ENCODE results near the gene DLG1.
"Not testable (repeated sequence)": the region's sequence is repeated elsewhere in the genome, so short reads cannot be mapped to it uniquely, and the experiment has no call there.

Gene DLG1

GRCh38 chr3:197286678-197287077 lies 11.7 kb downstream of the DLG1 start:
- TF ChIP-seq SUZ12 (IDR thresholded peaks at IDR 0.05; ENCODE audit: extremely low read depth, insufficient read depth, insufficient read length), result no peak
- TF ChIP-seq YY1 (IDR thresholded peaks at IDR 0.05; ENCODE audit: insufficient read depth, insufficient read length), result no peak
- TF ChIP-seq ZNF274 (IDR thresholded peaks at IDR 0.05; ENCODE audit: low read depth, low read length), result no peak
- no peak overlapping the region for H3K9ac ChIP-seq (ENCODE audit: insufficient read length, low read depth)
- peaks cover 64% of the 10 kb centered on the region for H3K36me3 ChIP-seq (ENCODE audit: insufficient read depth, insufficient read length, low read length)
- no peaks in the 10 kb centered on the region for H3K27me3 ChIP-seq (ENCODE audit: insufficient read depth, insufficient read length)
- H3K4me1 ChIP-seq (ENCODE audit: insufficient read depth, insufficient read length), result no peaks in the 10 kb centered on the region
- no peaks in the 10 kb centered on the region for H3K9me3 ChIP-seq (ENCODE audit: insufficient read depth, low read length)
- DNase-seq (ENCODE audit: low read depth, low spot score), result no peak
- no peak overlapping the region for H3K4me3 ChIP-seq (ENCODE audit: insufficient read length, low read depth)

GRCh38 chr3:197285557-197285956 lies 12.9 kb downstream of the DLG1 start:
- DNase-seq (ENCODE audit: low read depth, low spot score), result no peak
- H3K4me3 ChIP-seq (ENCODE audit: insufficient read length, low read depth), result no peak overlapping the region
- H3K4me1 ChIP-seq (ENCODE audit: insufficient read depth, insufficient read length), result no peaks in the 10 kb centered on the region
- no peak for TF ChIP-seq SUZ12 (IDR thresholded peaks at IDR 0.05; ENCODE audit: extremely low read depth, insufficient read depth, insufficient read length)
- TF ChIP-seq YY1 (IDR thresholded peaks at IDR 0.05; ENCODE audit: insufficient read depth, insufficient read length), result no peak
- TF ChIP-seq ZNF274 (IDR thresholded peaks at IDR 0.05; ENCODE audit: low read depth, low read length), result no peak
- no peak overlapping the region for H3K9ac ChIP-seq (ENCODE audit: insufficient read length, low read depth)
- peaks cover 70% of the 10 kb centered on the region for H3K36me3 ChIP-seq (ENCODE audit: insufficient read depth, insufficient read length, low read length)
- no peaks in the 10 kb centered on the region for H3K27me3 ChIP-seq (ENCODE audit: insufficient read depth, insufficient read length)
- H3K9me3 ChIP-seq (ENCODE audit: insufficient read depth, low read length), result no peaks in the 10 kb centered on the region

DNA sequence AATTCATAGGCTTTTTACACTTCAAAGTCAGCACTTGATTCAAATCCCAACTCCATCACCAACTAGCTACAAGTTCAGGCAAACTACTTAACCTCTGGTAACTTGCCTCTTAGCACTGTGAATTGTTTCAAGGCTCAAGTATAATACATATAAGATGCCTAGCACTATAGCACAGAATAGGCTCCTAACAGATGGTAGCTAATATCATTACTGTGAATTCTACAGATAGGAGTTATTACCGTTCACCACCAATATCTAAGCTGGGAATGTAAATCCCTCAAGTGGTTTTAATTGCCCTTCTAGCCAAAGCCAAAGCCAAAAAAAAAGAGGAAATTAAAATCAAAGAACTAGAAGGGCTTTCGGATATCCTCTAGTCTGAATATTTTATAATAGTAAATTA lies 15.4 kb downstream of the DLG1 start:
- Histone ChIP-seq H3K4me1 (ENCODE audit: insufficient read depth, insufficient read length) (no peaks in the 10 kb centered on the region), H3K9ac (ENCODE audit: insufficient read length, low read depth) (no peak overlapping the region), H3K4me3 (ENCODE audit: insufficient read length, low read depth) (no peak overlapping the region), H3K9me3 (ENCODE audit: insufficient read depth, low read length) (no peaks in the 10 kb centered on the region), H3K27me3 (ENCODE audit: insufficient read depth, insufficient read length) (no peaks in the 10 kb centered on the region), H3K36me3 (ENCODE audit: insufficient read depth, insufficient read length, low read length) (peaks cover 66% of the 10 kb centered on the region)
- TF ChIP-seq SUZ12 (IDR thresholded peaks at IDR 0.05; ENCODE audit: extremely low read depth, insufficient read depth, insufficient read length), result no peak
- TF ChIP-seq YY1 (IDR thresholded peaks at IDR 0.05; ENCODE audit: insufficient read depth, insufficient read length), result no peak
- TF ChIP-seq ZNF274 (IDR thresholded peaks at IDR 0.05; ENCODE audit: low read depth, low read length), result no peak
- DNase-seq (ENCODE audit: low read depth, low spot score), result no peak

- Histone ChIP-seq H3K36me3 (ENCODE audit: insufficient read depth, insufficient read length, low read length) (peaks cover 65% of the 10 kb centered on the region), H3K4me1 (ENCODE audit: insufficient read depth, insufficient read length) (no peaks in the 10 kb centered on the region), H3K27me3 (ENCODE audit: insufficient read depth, insufficient read length) (no peaks in the 10 kb centered on the region), H3K4me3 (ENCODE audit: insufficient read length, low read depth) (no peak overlapping the region), H3K9me3 (ENCODE audit: insufficient read depth, low read length) (no peaks in the 10 kb centered on the region), H3K9ac (ENCODE audit: insufficient read length, low read depth) (no peak overlapping the region)
- no peak for DNase-seq (ENCODE audit: low read depth, low spot score)
- TF ChIP-seq YY1 (IDR thresholded peaks at IDR 0.05; ENCODE audit: insufficient read depth, insufficient read length) (no peak), ZNF274 (IDR thresholded peaks at IDR 0.05; ENCODE audit: low read depth, low read length) (no peak), SUZ12 (IDR thresholded peaks at IDR 0.05; ENCODE audit: extremely low read depth, insufficient read depth, insufficient read length) (no peak)
These were observed 16.6 kb downstream of the DLG1 start for GRCh38 chr3:197281849-197282248.

DNA sequence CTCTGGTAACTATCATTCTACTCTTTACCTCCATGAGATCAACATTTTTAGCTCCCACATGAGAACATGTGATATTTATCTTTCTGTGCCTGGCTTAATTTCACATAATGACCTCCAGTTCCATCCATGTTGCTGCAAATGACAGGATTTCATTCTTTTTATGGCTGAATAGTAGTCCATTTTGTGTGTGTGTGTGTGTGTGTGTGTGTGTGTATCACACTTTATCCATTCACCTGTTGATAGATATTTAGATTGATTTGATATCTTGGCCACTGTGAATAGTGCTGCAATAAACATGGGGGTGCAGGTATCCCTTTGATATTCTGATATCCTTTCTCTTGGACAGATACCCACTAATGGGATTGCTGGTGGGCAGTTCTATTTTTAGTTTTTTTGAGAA lies 18.3 kb downstream of the DLG1 start:
- H3K9ac ChIP-seq (ENCODE audit: insufficient read length, low read depth), result no peak overlapping the region
- H3K4me1 ChIP-seq (ENCODE audit: insufficient read depth, insufficient read length), result no peaks in the 10 kb centered on the region
- no peak for DNase-seq (ENCODE audit: low read depth, low spot score)
- H3K9me3 ChIP-seq (ENCODE audit: insufficient read depth, low read length), result no peaks in the 10 kb centered on the region
- peaks cover 68% of the 10 kb centered on the region for H3K36me3 ChIP-seq (ENCODE audit: insufficient read depth, insufficient read length, low read length)
- TF ChIP-seq ZNF274 (IDR thresholded peaks at IDR 0.05; ENCODE audit: low read depth, low read length), result no peak
- no peak for TF ChIP-seq SUZ12 (IDR thresholded peaks at IDR 0.05; ENCODE audit: extremely low read depth, insufficient read depth, insufficient read length)
- TF ChIP-seq YY1 (IDR thresholded peaks at IDR 0.05; ENCODE audit: insufficient read depth, insufficient read length), result no peak
- no peaks in the 10 kb centered on the region for H3K27me3 ChIP-seq (ENCODE audit: insufficient read depth, insufficient read length)
- no peak overlapping the region for H3K4me3 ChIP-seq (ENCODE audit: insufficient read length, low read depth)

DNA sequence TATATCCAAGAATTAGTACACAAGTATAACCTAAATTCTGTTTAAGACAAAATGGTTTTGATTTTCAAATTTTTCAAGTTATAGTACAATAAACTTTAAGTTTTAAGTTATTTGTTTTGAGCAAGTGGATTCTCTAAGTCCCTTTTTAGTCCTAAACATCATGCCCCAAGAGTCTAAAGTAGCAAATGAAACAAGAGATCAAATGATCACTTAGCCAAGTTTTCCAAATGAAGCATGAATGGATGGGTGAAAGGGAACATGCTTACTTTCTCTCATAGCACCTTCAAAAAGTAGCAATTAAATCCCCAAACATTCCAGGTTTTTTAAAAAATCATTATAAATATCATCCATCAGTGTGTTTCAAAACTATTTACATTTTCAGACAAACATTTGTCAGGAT lies 19.5 kb downstream of the DLG1 start:
- H3K27me3 ChIP-seq (ENCODE audit: insufficient read depth, insufficient read length), result no peaks in the 10 kb centered on the region
- TF ChIP-seq ZNF274 (IDR thresholded peaks at IDR 0.05; ENCODE audit: low read depth, low read length), result no peak
- TF ChIP-seq SUZ12 (IDR thresholded peaks at IDR 0.05; ENCODE audit: extremely low read depth, insufficient read depth, insufficient read length), result no peak
- TF ChIP-seq YY1 (IDR thresholded peaks at IDR 0.05; ENCODE audit: insufficient read depth, insufficient read length), result no peak
- DNase-seq (ENCODE audit: low read depth, low spot score), result no peak
- no peaks in the 10 kb centered on the region for H3K9me3 ChIP-seq (ENCODE audit: insufficient read depth, low read length)
- no peak overlapping the region for H3K9ac ChIP-seq (ENCODE audit: insufficient read length, low read depth)
- no peak overlapping the region for H3K4me3 ChIP-seq (ENCODE audit: insufficient read length, low read depth)
- H3K4me1 ChIP-seq (ENCODE audit: insufficient read depth, insufficient read length), result no peaks in the 10 kb centered on the region
- peaks cover 67% of the 10 kb centered on the region for H3K36me3 ChIP-seq (ENCODE audit: insufficient read depth, insufficient read length, low read length)

DNA sequence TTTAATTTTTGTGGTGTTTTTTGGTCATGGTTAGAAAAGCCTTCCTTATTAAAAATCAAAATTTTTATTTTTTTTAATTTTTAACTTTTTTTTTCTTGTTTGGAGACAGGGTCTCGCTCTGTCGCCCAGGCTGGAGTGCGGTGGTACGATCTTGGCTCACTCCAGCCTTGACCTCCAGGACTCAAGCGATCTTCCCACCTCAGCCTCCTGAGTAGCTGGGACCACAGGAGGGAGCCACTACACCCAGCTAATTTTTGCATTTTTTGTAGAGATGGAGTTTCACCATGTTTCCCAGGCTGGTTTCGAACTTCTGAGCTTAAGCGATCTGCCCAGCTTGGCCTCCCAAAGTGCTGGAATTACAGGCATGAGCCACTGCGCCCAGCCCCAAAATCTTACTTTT lies 21.6 kb downstream of the DLG1 start:
- DNase-seq (ENCODE audit: low read depth, low spot score), result not testable (repeated sequence)
- peaks cover 56% of the 10 kb centered on the region for H3K36me3 ChIP-seq (ENCODE audit: insufficient read depth, insufficient read length, low read length)

More for the DNA sequence above, 21.6 kb downstream of the DLG1 start:
- not testable (repeated sequence) for H3K27me3 ChIP-seq (ENCODE audit: insufficient read depth, insufficient read length); H3K4me1 ChIP-seq (ENCODE audit: insufficient read depth, insufficient read length); H3K4me3 ChIP-seq (ENCODE audit: insufficient read length, low read depth); H3K9me3 ChIP-seq (ENCODE audit: insufficient read depth, low read length); H3K9ac ChIP-seq (ENCODE audit: insufficient read length, low read depth)
